Smooth muscle cell (in vitro differentiated cells): ENCODE measurements around the gene PKD1. TPM values are rescaled to one million over a fixed set of nuclear protein-coding genes. Genes with fewer than 3 reads are reported as not detected.

Experiments used
- DNase-seq: peaks from one replicate; lab custom pipeline; 2025; ENCODE audit not compliant: unreplicated experiment; lab: John Stamatoyannopoulos, UW
- H2AFZ ChIP-seq: fragments of 200-600 bp; sonication (generic); 2 replicates; pipeline ENCODE4 v1.6.0; 2016; ENCODE audit warnings: antibody characterized with exemption, low read depth, mild to moderate bottlenecking
- H3F3A ChIP-seq: fragments of 200-600 bp; sonication (generic); 2 replicates; pipeline ENCODE4 v1.6.0; 2017; ENCODE audit warnings: antibody characterized with exemption, low read depth
- H3K27ac ChIP-seq: fragments of 200-600 bp; sonication (generic); 2 replicates; pipeline ENCODE4 v1.5.1; 2016; ENCODE audit warnings: low read depth, mild to moderate bottlenecking
- H3K27me3 ChIP-seq: fragments of 200-600 bp; sonication (generic); 2 replicates; pipeline ENCODE4 v1.6.1; 2016; ENCODE audit warnings: low read depth, mild to moderate bottlenecking
- H3K36me3 ChIP-seq: fragments of 200-600 bp; sonication (generic); 2 replicates; pipeline ENCODE4 v1.5.1; 2016; ENCODE audit warnings: low read depth
- H3K4me1 ChIP-seq: fragments of 200-600 bp; sonication (generic); 2 replicates; pipeline ENCODE4 v1.5.1; 2016; ENCODE audit warnings: low read depth
- H3K4me2 ChIP-seq: fragments of 200-600 bp; sonication (generic); 2 replicates; pipeline ENCODE4 v1.6.0; 2016; ENCODE audit warnings: mild to moderate bottlenecking
- H3K4me3 ChIP-seq: fragments of 200-600 bp; sonication (generic); 2 replicates; pipeline ENCODE4 v1.5.1; 2016; ENCODE audit warnings: mild to moderate bottlenecking
- H3K79me2 ChIP-seq: fragments of 200-600 bp; sonication (generic); 2 replicates; pipeline ENCODE4 v1.6.0; 2016; ENCODE audit warnings: low read depth, mild to moderate bottlenecking
- H3K9ac ChIP-seq: fragments of 200-600 bp; sonication (generic); 2 replicates; pipeline ENCODE4 v1.6.0; 2016; ENCODE audit warnings: low read depth
- H3K9me3 ChIP-seq: fragments of 200-600 bp; sonication (generic); replicated peaks from 2 replicates; pipeline ENCODE4 v1.5.1; 2016; ENCODE audit warnings: low read depth
- H4K20me1 ChIP-seq: fragments of 200-600 bp; sonication (generic); 2 replicates; pipeline ENCODE4 v1.6.0; 2016; ENCODE audit warnings: low read depth
- WGBS: methylation state at CpG from one replicate; pipeline ENCODE4 v1.1.7; 2016; ENCODE audit warnings: low lambda C conversion rate; 5-methylcytosine and 5-hydroxymethylcytosine counted together
- polyA plus RNA-seq: library from polyadenylated mRNA; unstranded; fragments of >200 nt; fragmentation: Nextera tagmentation; extraction: Ambion mirVana; gene quantifications from 2 replicates; pipeline ENCODE4 v1.2.1, GENCODE V29; 2016
- total RNA-seq: library from RNA; depleted of rRNA; stranded (reverse); fragments of >200 nt; gene quantifications from 2 replicates; pipeline ENCODE4 v1.2.3, GENCODE V29; 2014
- TF ChIP-seq, protein P1 (sequence below): fragments of 200-600 bp; sonication (generic); IDR thresholded peaks from 2 replicates; pipeline ENCODE4 v1.5.1; 2017; ENCODE audit warnings: borderline replicate concordance, mild to moderate bottlenecking, antibody characterized with exemption; ENCODE audit not compliant: insufficient read depth, poor library complexity, severe bottlenecking

Gene PKD1
- total and polyA plus RNA-seq, 2 experiments from 2014 or later = 47.9 to 70.1 TPM

GRCh38 chr16:2086106-2086742 lies 49.5 kb downstream of the PKD1 start:
- WGBS = 98% methylated on average over 27 of the region's 27 CpGs
- Histone ChIP-seq H3K9me3 (no peaks in the 10 kb centered on the region), H3K4me3 (no peak overlapping the region), H3K27me3 (no peaks in the 10 kb centered on the region), H4K20me1 (peaks cover 28% of the 10 kb centered on the region), H3K9ac (no peak overlapping the region), H3K4me1 (no peaks in the 10 kb centered on the region), H3K36me3 (no peaks in the 10 kb centered on the region), H3F3A (peaks cover 6% of the 10 kb centered on the region), H3K79me2 (no peaks in the 10 kb centered on the region), H3K4me2 (no peak overlapping the region), H2AFZ (no peak overlapping the region), H3K27ac (no peak overlapping the region)
- TF ChIP-seq, protein P1, sequence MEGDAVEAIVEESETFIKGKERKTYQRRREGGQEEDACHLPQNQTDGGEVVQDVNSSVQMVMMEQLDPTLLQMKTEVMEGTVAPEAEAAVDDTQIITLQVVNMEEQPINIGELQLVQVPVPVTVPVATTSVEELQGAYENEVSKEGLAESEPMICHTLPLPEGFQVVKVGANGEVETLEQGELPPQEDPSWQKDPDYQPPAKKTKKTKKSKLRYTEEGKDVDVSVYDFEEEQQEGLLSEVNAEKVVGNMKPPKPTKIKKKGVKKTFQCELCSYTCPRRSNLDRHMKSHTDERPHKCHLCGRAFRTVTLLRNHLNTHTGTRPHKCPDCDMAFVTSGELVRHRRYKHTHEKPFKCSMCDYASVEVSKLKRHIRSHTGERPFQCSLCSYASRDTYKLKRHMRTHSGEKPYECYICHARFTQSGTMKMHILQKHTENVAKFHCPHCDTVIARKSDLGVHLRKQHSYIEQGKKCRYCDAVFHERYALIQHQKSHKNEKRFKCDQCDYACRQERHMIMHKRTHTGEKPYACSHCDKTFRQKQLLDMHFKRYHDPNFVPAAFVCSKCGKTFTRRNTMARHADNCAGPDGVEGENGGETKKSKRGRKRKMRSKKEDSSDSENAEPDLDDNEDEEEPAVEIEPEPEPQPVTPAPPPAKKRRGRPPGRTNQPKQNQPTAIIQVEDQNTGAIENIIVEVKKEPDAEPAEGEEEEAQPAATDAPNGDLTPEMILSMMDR = no peak
- DNase-seq = no peak

DNA sequence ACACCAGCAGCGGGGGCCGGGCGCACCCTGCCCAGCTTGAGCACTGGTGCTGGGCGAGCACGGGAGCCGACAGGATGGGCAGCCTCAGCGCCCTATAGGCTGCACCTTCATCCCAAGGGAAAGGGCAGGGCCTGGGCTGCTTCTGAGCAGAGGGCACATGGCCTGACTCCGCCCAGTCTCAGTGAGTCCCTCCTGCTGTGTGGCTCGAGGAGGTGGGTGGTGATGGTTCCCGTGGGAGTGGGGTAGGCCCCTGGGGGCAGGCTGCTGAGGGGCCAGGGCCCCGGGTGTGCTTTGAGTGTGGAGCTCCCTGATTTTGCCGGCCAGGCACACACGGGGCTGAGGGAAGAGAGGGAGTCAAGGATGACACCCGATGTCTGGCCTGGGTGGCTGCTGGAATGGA lies 50.0 kb downstream of the PKD1 start:
- peaks cover 26% of the 10 kb centered on the region for H4K20me1 ChIP-seq
- H3K9me3 ChIP-seq = no peaks in the 10 kb centered on the region
- H3K4me1 ChIP-seq = no peaks in the 10 kb centered on the region
- TF ChIP-seq, protein P1 = no peak
- H3K4me2 ChIP-seq = no peak overlapping the region
- no peak overlapping the region for H2AFZ ChIP-seq
- H3K4me3 ChIP-seq = no peak overlapping the region
- H3K27me3 ChIP-seq = no peaks in the 10 kb centered on the region
- DNase-seq = no peak
- H3K9ac ChIP-seq = no peak overlapping the region
- H3K36me3 ChIP-seq = no peaks in the 10 kb centered on the region
- WGBS = 91% methylated on average over 14 of the region's 14 CpGs
- no peak overlapping the region for H3K27ac ChIP-seq
- peaks cover 4% of the 10 kb centered on the region for H3F3A ChIP-seq
- H3K79me2 ChIP-seq = no peaks in the 10 kb centered on the region

GRCh38 chr16:2084895-2085625 lies 50.6 kb downstream of the PKD1 start:
- no peaks in the 10 kb centered on the region for H3K36me3 ChIP-seq

More at GRCh38 chr16:2084895-2085625, 50.6 kb downstream of the PKD1 start:
- Histone ChIP-seq H3K27me3 (no peaks in the 10 kb centered on the region), H3K27ac (no peak overlapping the region), H3K4me3 (no peak overlapping the region), H2AFZ (no peak overlapping the region), H3K79me2 (no peaks in the 10 kb centered on the region), H3F3A (no peaks in the 10 kb centered on the region), H4K20me1 (peaks cover 19% of the 10 kb centered on the region), H3K4me2 (no peak overlapping the region), H3K9me3 (no peaks in the 10 kb centered on the region), H3K4me1 (no peaks in the 10 kb centered on the region), H3K9ac (no peak overlapping the region)
- TF ChIP-seq, protein P1 = no peak
- 94% methylated on average over 28 of the region's 29 CpGs for WGBS
- no peak for DNase-seq
